IMR-90 (cell line): ENCODE results near the gene RASSF5. TPM values are rescaled to one million over a fixed set of nuclear protein-coding genes. Genes with fewer than 3 reads are reported as not detected.
A peak's percentile ranks its signal among the peaks of the same experiment; 100 is the strongest.

ENCODE experiments used
- ATAC-seq: fragments of 200-7000 bp; cut with Tn5 transposase; 2 replicates; pipeline ENCODE4 v1.9.1; 2020; ENCODE audit warnings: low read depth, mild to moderate bottlenecking, moderate library complexity
- BruUV-seq: library from RNA; stranded (reverse); fragments of 400-500 nt; replicated peaks from 2 replicates; lab custom pipeline; 2021; lab: Mats Ljungman, UMichigan
- CTCF ChIA-PET: fragments of 300-600 bp; formaldehyde crosslinking; extraction: SDS; loops from one replicate; lab custom pipeline; 2021; ENCODE audit warnings: antibody characterized with exemption; lab: Yijun Ruan, JAX
- POLR2A ChIA-PET: fragments of 300-600 bp; sonication (Branson Sonifier 250); formaldehyde crosslinking; loops from one replicate; lab custom pipeline; 2022; ENCODE audit warnings: antibody characterized with exemption; ENCODE audit not compliant: unreplicated experiment; lab: Charles Lee
- DNase-seq: peaks from one replicate; pipeline ENCODE4 v3.0.0; 2013
- H2AFZ ChIP-seq: replicated peaks from 2 replicates; pipeline ENCODE3; 2013; ENCODE audit warnings: low read length, mild to moderate bottlenecking; ENCODE audit not compliant: poor library complexity
- H2AK5ac ChIP-seq: 2 replicates; pipeline ENCODE4 v1.6.1; 2013; ENCODE audit warnings: low read depth, low read length, inconsistent platforms
- H2AK9ac ChIP-seq: replicated peaks from 2 replicates; pipeline ENCODE3; 2013; ENCODE audit warnings: mild to moderate bottlenecking, low read depth, low read length, moderate library complexity; ENCODE audit not compliant: poor library complexity
- H2BK120ac ChIP-seq: 2 replicates; pipeline ENCODE4 v1.6.1; 2013; ENCODE audit warnings: low read depth, low read length, inconsistent platforms
- H2BK15ac ChIP-seq: 3 replicates; pipeline ENCODE4 v1.6.1; 2013; ENCODE audit warnings: low read depth, low read length, inconsistent platforms
- H2BK20ac ChIP-seq: 2 replicates; pipeline ENCODE4 v1.6.1; 2013; ENCODE audit warnings: low read depth, mild to moderate bottlenecking, inconsistent platforms, low read length, moderate library complexity
- H2BK5ac ChIP-seq: 2 replicates; pipeline ENCODE4 v1.6.1; 2013; ENCODE audit warnings: mild to moderate bottlenecking, low read depth, low read length, inconsistent platforms; ENCODE audit not compliant: poor library complexity, severe bottlenecking
- H3K14ac ChIP-seq: replicated peaks from 2 replicates; pipeline ENCODE4 v1.6.1; 2013; ENCODE audit warnings: low read depth, low read length, inconsistent platforms
- H3K18ac ChIP-seq: 2 replicates; pipeline ENCODE4 v1.6.1; 2013; ENCODE audit warnings: low read depth, low read length, control low read depth
- H3K23ac ChIP-seq: 2 replicates; pipeline ENCODE4 v1.6.1; 2013; ENCODE audit warnings: low read depth, low read length, inconsistent platforms
- H3K27ac ChIP-seq: 2 replicates; pipeline ENCODE4 v1.5.1; 2013; ENCODE audit warnings: mild to moderate bottlenecking, control low read depth, low read length; ENCODE audit not compliant: insufficient read depth
- H3K27me3 ChIP-seq: 2 replicates; pipeline ENCODE4 v1.6.1; 2013; ENCODE audit warnings: low read length; ENCODE audit not compliant: control insufficient read depth, insufficient read depth
- H3K36me3 ChIP-seq: 2 replicates; pipeline ENCODE4 v1.6.1; 2013; ENCODE audit warnings: low read length, mixed read lengths; ENCODE audit not compliant: control insufficient read depth, insufficient read depth
- H3K4ac ChIP-seq: 2 replicates; pipeline ENCODE4 v1.6.1; 2013; ENCODE audit warnings: low read depth, low read length, inconsistent platforms
- H3K4me1 ChIP-seq: 2 replicates; pipeline ENCODE4 v1.6.1; 2013; ENCODE audit warnings: low read length, mixed read lengths; ENCODE audit not compliant: control insufficient read depth, insufficient read depth
- H3K4me2 ChIP-seq: 2 replicates; pipeline ENCODE4 v1.6.1; 2013; ENCODE audit warnings: low read depth, mild to moderate bottlenecking, control low read depth, low read length, moderate library complexity
- H3K4me3 ChIP-seq: 2 replicates; pipeline ENCODE4 v1.5.1; 2013; ENCODE audit warnings: low read depth, mild to moderate bottlenecking, control low read depth, low read length, moderate library complexity; ENCODE audit not compliant: insufficient read depth
- H3K56ac ChIP-seq: 2 replicates; pipeline ENCODE4 v1.6.1; 2013; ENCODE audit warnings: low read length, inconsistent platforms; ENCODE audit not compliant: insufficient read depth; ENCODE audit errors: extremely low read depth
- H3K79me1 ChIP-seq, 2 experiments: 2 replicates each; pipeline ENCODE4 v1.6.1; 2013; ENCODE audit warnings: low read length in 2 of 2, inconsistent platforms in 1 of 2, low read depth in 1 of 2
- H3K9ac ChIP-seq: 2 replicates; pipeline ENCODE4 v1.6.1; 2013; ENCODE audit warnings: low read depth, low read length, control low read depth
- H3K9me1 ChIP-seq: 2 replicates; pipeline ENCODE4 v1.6.1; 2013; ENCODE audit warnings: low read length, inconsistent platforms; ENCODE audit not compliant: insufficient read depth
- H3K9me3 ChIP-seq: 2 replicates; pipeline ENCODE4 v1.6.1; 2013; ENCODE audit warnings: low read length; ENCODE audit not compliant: control insufficient read depth, insufficient read depth
- H4K20me1 ChIP-seq: 2 replicates; pipeline ENCODE4 v1.6.1; 2013; ENCODE audit warnings: low read length, inconsistent platforms; ENCODE audit not compliant: insufficient read depth
- H4K5ac ChIP-seq: 2 replicates; pipeline ENCODE4 v1.6.1; 2013; ENCODE audit warnings: mild to moderate bottlenecking, low read depth, low read length, control low read depth
- H4K8ac ChIP-seq, 2 experiments: 2 replicates each; pipeline ENCODE4 v1.6.1; 2013; ENCODE audit warnings: low read depth in 2 of 2, low read length in 2 of 2, control low read depth in 1 of 2, inconsistent platforms in 1 of 2
- H4K91ac ChIP-seq: 2 replicates; pipeline ENCODE4 v1.6.1; 2013; ENCODE audit warnings: low read depth, low read length, inconsistent platforms; ENCODE audit not compliant: insufficient read depth
- CEBPB ChIP-seq: IDR thresholded peaks from 2 replicates; pipeline ENCODE4 v1.6.1; 2012; ENCODE audit warnings: low read depth, low read length, improper control_type of control experiment
- ELK1 ChIP-seq: fragments of 150-350 bp; IDR thresholded peaks from 2 replicates; pipeline ENCODE4 v1.6.1; 2016; ENCODE audit warnings: low read depth, mild to moderate bottlenecking, low read length, moderate library complexity, borderline replicate concordance
- FOS ChIP-seq: fragments of 150-350 bp; IDR thresholded peaks from 2 replicates; pipeline ENCODE4 v1.6.1; 2016; ENCODE audit warnings: low read depth, low read length
- MAFK ChIP-seq: IDR thresholded peaks from 2 replicates; pipeline ENCODE4 v1.6.1; 2012; ENCODE audit warnings: low read depth, low read length, improper control_type of control experiment
- POLR2A ChIP-seq: IDR thresholded peaks from 2 replicates; pipeline ENCODE4 v1.6.1; 2012; ENCODE audit warnings: mild to moderate bottlenecking, low read depth, low read length
- RFX5 ChIP-seq: IDR thresholded peaks from 2 replicates; pipeline ENCODE4 v1.8.0; 2012; ENCODE audit warnings: low read depth, mild to moderate bottlenecking, low read length, moderate library complexity
- SMC3 ChIP-seq: fragments of 150-350 bp; IDR thresholded peaks from 2 replicates; pipeline ENCODE4 v1.6.1; 2016; ENCODE audit warnings: low read depth, mild to moderate bottlenecking, antibody characterized with exemption, low read length, moderate library complexity
- USF2 ChIP-seq: fragments of 150-350 bp; IDR thresholded peaks from 2 replicates; pipeline ENCODE4 v1.6.1; 2017; ENCODE audit warnings: mild to moderate bottlenecking, antibody characterized with exemption, low read length, low read depth
- WGBS, 2 experiments: methylation state at CpG; one replicate each; pipeline versions ENCODE4 v1.1.5 to v1.1.7; 2013; ENCODE audit warnings: missing lambda C conversion rate in 2 of 2; ENCODE audit not compliant: insufficient read length in 1 of 2; ENCODE audit errors: extremely low coverage in 2 of 2; 5-methylcytosine and 5-hydroxymethylcytosine counted together
- dilution Hi-C: fragments of 300-500 bp; cut with HindIII; formaldehyde crosslinking; loops from one replicate; pipeline ENCODE4 v1.14.3; 2018; ENCODE audit warnings: low sequenced_read_pairs; ENCODE audit not compliant: unreplicated experiment
- in situ Hi-C: fragments of 300-500 bp; cut with MboI; formaldehyde crosslinking; loops from 3 replicates; pipeline ENCODE4 v1.14.3; 2019; ENCODE audit warnings: low sequenced_read_pairs, inconsistent platforms, mixed read lengths
- intact Hi-C: fragments of 100-400 bp; cut with micrococcal nuclease; formaldehyde crosslinking; loops from 2 replicates; pipeline ENCODE4 v1.10.0; 2022
- polyA plus RNA-seq, 3 experiments: library from polyadenylated mRNA; depleted of rRNA; stranded (reverse); fragments of >200 nt; gene quantifications; 2 replicates each; pipeline ENCODE4 v1.2.3, GENCODE V29; 2012; ENCODE audit warnings: low replicate concordance in 1 of 3
- total RNA-seq: library from RNA; depleted of rRNA; stranded (reverse); fragments of >200 nt; gene quantifications from 2 replicates; pipeline ENCODE4 v1.2.3, GENCODE V29; 2012

RASSF5 gene
- total and polyA plus RNA-seq, 2 of the 4 experiments (the other 2 are of a cell fraction) = 0.18 to 1.1 TPM

- Histone ChIP-seq H3K9ac (no peak overlapping the region), H3K23ac (no peak overlapping the region), H2AFZ (peak overlapping the region; percentile 63), H2AK5ac (peak overlapping the region; percentile 40; the same call in 1 of the 2 replicates), H3K18ac (peak overlapping the region; percentile 26; the same call in 1 of the 2 replicates), H3K56ac (no peak overlapping the region), H2BK120ac (no peak overlapping the region), H2AK9ac (no peak overlapping the region), H3K27me3 (no peaks in the 10 kb centered on the region), H3K4ac (no peak overlapping the region), H3K14ac (no peak overlapping the region), H3K27ac (peak overlapping the region; percentile 14; the same call in 1 of the 2 replicates), H4K20me1 (no peaks in the 10 kb centered on the region), H3K4me1 (peaks cover 4% of the 10 kb centered on the region; the same call in 1 of the 2 replicates), H2BK15ac (no peak overlapping the region; the same call in 2 of the 3 replicates), H4K8ac (peak overlapping the region; percentile 25 to 70; a peak in 3 of 4 replicates), H3K36me3 (no peaks in the 10 kb centered on the region), H2BK20ac (no peak overlapping the region), H3K4me3 (no peak overlapping the region), H3K79me1 (no peaks in the 10 kb centered on the region), H3K9me3 (no peaks in the 10 kb centered on the region), H4K5ac (peak overlapping the region; percentile 62; the same call in 1 of the 2 replicates), H3K9me1 (peaks cover 5% of the 10 kb centered on the region; the same call in 1 of the 2 replicates), H4K91ac (no peak overlapping the region; the same call in 1 of the 2 replicates), H3K4me2 (no peak overlapping the region), H2BK5ac (no peak overlapping the region)
- dilution Hi-C loops (no loop called here), in situ Hi-C loops (no loop called here), intact Hi-C loops (no loop called here)
- no TSS peak for BruUV-seq
- ChIA-PET CTCF (interaction anchor here (1.3 to 1.5 kb wide), 2 partner anchors 31 to 69 kb away, joined by 3 to 5 read pairs; no protein-coding TSS in a partner anchor), POLR2A (no interaction called here)
- DNase-seq (peak; percentile 87), ATAC-seq (peak; percentile 87)
- 0% methylated on average over 1 of the region's 11 CpGs; no CpG with 5 or more reads in 1 of the 2 experiments for WGBS, 2 experiments
- TF ChIP-seq CEBPB (no peak), ELK1 (no peak), USF2 (no peak), FOS (no peak), MAFK (no peak), SMC3 (no peak), POLR2A (no peak), RFX5 (no peak)
Measured at GRCh38 chr1:206575165-206575893, 68.0 kb downstream of the RASSF5 start.
